GM23338 (cell line): ENCODE data around the gene GDF10. TPM values are rescaled to one million over a fixed set of nuclear protein-coding genes. Genes with fewer than 3 reads are reported as not detected.

Experiments
- NANOG ChIP-seq: IDR thresholded peaks from 2 replicates; pipeline ENCODE4 v1.6.1; 2016; ENCODE audit warnings: antibody characterized with exemption, borderline replicate concordance
- POLR2AphosphoS5 ChIP-seq: IDR thresholded peaks from 2 replicates; pipeline ENCODE4 v1.6.1; 2016; ENCODE audit warnings: antibody characterized with exemption, low read depth
- ZNF331 ChIP-seq: fragments of 250-450 bp; sonication (Bioruptor Pico); IDR thresholded peaks from 2 replicates; pipeline ENCODE4 v1.5.0; 2020; ENCODE audit warnings: low read depth, mild to moderate bottlenecking, moderate library complexity
- polyA plus RNA-seq: library from polyadenylated mRNA; unstranded; fragments of >200 nt; fragmentation: Nextera tagmentation; extraction: Ambion mirVana; gene quantifications from 2 replicates; pipeline ENCODE4 v1.2.1, GENCODE V29; 2016
- total RNA-seq: library from RNA; depleted of rRNA; stranded (reverse); fragments of >200 nt; shearing (Covaris generic); gene quantifications from 2 replicates; pipeline ENCODE4 v1.2.3, GENCODE V29; 2014
- TF ChIP-seq, protein P1 (sequence below): fragments of 250-450 bp; sonication (Bioruptor Pico); IDR thresholded peaks from 2 replicates; pipeline ENCODE4 v1.5.0; 2020; ENCODE audit warnings: mild to moderate bottlenecking, moderate library complexity
- TF ChIP-seq, protein P2 (sequence below), 2 experiments: fragments of 200-600 bp in 1 of 2; sonication (generic) in 1 of 2; conservative IDR thresholded peaks; 2 replicates each; pipeline versions ENCODE4 v1.5.1 to v1.6.1; 2016 to 2017; ENCODE audit warnings: antibody characterized with exemption in 2 of 2, low read depth in 2 of 2, mild to moderate bottlenecking in 2 of 2, moderate library complexity in 1 of 2
- TF ChIP-seq, protein P3 (sequence below): IDR thresholded peaks from one replicate; pipeline ENCODE4 v1.6.1; 2018; ENCODE audit warnings: antibody characterized with exemption; ENCODE audit not compliant: unreplicated experiment

Gene GDF10
- total and polyA plus RNA-seq, 2 experiments from 2014 or later, result 0.21 TPM; not detected in 1

DNA sequence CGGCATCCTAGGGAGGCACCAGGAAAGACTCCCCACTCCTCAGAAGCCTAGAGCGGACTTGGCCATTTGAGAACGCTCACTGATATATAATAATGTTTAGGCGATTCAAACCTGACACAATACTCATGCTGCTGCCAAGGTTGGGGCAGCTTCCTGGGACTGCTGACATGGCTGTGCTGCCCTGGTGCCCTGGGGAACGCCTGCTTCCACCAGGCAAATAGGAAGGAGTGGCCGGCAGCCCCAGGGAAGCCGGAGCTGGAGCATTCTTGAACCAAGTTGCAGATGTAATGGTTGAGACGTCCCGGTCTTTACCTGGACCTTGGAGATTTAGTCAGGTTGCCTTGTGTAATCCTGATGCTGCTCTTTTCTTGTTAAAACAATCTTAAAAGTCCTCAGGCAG, 8.8 kb downstream of the GDF10 start (continued):
- TF ChIP-seq, protein P1, sequence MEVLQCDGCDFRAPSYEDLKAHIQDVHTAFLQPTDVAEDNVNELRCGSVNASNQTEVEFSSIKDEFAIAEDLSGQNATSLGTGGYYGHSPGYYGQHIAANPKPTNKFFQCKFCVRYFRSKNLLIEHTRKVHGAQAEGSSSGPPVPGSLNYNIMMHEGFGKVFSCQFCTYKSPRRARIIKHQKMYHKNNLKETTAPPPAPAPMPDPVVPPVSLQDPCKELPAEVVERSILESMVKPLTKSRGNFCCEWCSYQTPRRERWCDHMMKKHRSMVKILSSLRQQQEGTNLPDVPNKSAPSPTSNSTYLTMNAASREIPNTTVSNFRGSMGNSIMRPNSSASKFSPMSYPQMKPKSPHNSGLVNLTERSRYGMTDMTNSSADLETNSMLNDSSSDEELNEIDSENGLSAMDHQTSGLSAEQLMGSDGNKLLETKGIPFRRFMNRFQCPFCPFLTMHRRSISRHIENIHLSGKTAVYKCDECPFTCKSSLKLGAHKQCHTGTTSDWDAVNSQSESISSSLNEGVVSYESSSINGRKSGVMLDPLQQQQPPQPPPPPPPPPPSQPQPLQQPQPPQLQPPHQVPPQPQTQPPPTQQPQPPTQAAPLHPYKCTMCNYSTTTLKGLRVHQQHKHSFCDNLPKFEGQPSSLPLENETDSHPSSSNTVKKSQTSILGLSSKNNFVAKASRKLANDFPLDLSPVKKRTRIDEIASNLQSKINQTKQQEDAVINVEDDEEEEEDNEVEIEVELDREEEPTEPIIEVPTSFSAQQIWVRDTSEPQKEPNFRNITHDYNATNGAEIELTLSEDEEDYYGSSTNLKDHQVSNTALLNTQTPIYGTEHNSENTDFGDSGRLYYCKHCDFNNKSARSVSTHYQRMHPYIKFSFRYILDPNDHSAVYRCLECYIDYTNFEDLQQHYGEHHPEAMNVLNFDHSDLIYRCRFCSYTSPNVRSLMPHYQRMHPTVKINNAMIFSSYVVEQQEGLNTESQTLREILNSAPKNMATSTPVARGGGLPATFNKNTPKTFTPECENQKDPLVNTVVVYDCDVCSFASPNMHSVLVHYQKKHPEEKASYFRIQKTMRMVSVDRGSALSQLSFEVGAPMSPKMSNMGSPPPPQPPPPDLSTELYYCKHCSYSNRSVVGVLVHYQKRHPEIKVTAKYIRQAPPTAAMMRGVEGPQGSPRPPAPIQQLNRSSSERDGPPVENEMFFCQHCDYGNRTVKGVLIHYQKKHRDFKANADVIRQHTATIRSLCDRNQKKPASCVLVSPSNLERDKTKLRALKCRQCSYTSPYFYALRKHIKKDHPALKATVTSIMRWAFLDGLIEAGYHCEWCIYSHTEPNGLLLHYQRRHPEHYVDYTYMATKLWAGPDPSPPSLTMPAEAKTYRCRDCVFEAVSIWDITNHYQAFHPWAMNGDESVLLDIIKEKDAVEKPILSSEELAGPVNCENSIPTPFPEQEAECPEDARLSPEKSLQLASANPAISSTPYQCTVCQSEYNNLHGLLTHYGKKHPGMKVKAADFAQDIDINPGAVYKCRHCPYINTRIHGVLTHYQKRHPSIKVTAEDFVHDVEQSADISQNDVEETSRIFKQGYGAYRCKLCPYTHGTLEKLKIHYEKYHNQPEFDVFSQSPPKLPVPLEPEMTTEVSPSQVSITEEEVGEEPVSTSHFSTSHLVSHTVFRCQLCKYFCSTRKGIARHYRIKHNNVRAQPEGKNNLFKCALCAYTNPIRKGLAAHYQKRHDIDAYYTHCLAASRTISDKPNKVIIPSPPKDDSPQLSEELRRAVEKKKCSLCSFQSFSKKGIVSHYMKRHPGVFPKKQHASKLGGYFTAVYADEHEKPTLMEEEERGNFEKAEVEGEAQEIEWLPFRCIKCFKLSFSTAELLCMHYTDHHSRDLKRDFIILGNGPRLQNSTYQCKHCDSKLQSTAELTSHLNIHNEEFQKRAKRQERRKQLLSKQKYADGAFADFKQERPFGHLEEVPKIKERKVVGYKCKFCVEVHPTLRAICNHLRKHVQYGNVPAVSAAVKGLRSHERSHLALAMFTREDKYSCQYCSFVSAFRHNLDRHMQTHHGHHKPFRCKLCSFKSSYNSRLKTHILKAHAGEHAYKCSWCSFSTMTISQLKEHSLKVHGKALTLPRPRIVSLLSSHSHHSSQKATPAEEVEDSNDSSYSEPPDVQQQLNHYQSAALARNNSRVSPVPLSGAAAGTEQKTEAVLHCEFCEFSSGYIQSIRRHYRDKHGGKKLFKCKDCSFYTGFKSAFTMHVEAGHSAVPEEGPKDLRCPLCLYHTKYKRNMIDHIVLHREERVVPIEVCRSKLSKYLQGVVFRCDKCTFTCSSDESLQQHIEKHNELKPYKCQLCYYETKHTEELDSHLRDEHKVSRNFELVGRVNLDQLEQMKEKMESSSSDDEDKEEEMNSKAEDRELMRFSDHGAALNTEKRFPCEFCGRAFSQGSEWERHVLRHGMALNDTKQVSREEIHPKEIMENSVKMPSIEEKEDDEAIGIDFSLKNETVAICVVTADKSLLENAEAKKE (CRISPR knock-in tag), result no peak
- TF ChIP-seq, protein P2, sequence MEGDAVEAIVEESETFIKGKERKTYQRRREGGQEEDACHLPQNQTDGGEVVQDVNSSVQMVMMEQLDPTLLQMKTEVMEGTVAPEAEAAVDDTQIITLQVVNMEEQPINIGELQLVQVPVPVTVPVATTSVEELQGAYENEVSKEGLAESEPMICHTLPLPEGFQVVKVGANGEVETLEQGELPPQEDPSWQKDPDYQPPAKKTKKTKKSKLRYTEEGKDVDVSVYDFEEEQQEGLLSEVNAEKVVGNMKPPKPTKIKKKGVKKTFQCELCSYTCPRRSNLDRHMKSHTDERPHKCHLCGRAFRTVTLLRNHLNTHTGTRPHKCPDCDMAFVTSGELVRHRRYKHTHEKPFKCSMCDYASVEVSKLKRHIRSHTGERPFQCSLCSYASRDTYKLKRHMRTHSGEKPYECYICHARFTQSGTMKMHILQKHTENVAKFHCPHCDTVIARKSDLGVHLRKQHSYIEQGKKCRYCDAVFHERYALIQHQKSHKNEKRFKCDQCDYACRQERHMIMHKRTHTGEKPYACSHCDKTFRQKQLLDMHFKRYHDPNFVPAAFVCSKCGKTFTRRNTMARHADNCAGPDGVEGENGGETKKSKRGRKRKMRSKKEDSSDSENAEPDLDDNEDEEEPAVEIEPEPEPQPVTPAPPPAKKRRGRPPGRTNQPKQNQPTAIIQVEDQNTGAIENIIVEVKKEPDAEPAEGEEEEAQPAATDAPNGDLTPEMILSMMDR (conservative IDR thresholded peaks at IDR 0.05; ENCODE audit: low read depth in 2 of 2), result no peak
- TF ChIP-seq ZNF331 (CRISPR knock-in tag) (no peak), NANOG (no peak), POLR2AphosphoS5 (no peak)
- TF ChIP-seq, protein P3, sequence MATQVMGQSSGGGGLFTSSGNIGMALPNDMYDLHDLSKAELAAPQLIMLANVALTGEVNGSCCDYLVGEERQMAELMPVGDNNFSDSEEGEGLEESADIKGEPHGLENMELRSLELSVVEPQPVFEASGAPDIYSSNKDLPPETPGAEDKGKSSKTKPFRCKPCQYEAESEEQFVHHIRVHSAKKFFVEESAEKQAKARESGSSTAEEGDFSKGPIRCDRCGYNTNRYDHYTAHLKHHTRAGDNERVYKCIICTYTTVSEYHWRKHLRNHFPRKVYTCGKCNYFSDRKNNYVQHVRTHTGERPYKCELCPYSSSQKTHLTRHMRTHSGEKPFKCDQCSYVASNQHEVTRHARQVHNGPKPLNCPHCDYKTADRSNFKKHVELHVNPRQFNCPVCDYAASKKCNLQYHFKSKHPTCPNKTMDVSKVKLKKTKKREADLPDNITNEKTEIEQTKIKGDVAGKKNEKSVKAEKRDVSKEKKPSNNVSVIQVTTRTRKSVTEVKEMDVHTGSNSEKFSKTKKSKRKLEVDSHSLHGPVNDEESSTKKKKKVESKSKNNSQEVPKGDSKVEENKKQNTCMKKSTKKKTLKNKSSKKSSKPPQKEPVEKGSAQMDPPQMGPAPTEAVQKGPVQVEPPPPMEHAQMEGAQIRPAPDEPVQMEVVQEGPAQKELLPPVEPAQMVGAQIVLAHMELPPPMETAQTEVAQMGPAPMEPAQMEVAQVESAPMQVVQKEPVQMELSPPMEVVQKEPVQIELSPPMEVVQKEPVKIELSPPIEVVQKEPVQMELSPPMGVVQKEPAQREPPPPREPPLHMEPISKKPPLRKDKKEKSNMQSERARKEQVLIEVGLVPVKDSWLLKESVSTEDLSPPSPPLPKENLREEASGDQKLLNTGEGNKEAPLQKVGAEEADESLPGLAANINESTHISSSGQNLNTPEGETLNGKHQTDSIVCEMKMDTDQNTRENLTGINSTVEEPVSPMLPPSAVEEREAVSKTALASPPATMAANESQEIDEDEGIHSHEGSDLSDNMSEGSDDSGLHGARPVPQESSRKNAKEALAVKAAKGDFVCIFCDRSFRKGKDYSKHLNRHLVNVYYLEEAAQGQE, result no peak
